Trophoblast cell (in vitro differentiated cells and primary cell): ENCODE data around the gene GSE1.

ENCODE experiments used
- DNase-seq, 2 donors: peaks; one replicate each; pipeline ENCODE4 v3.0.0-alpha.2; 2016
- H2AFZ ChIP-seq: 2 replicates; pipeline ENCODE4 v1.6.1; 2013; ENCODE audit warnings: low read length, moderate library complexity, mild to moderate bottlenecking; ENCODE audit not compliant: insufficient read depth, poor library complexity
- H2AK5ac ChIP-seq: 2 replicates; pipeline ENCODE4 v1.6.1; 2013; ENCODE audit warnings: mild to moderate bottlenecking, low read length
- H2BK120ac ChIP-seq: 2 replicates; pipeline ENCODE4 v1.6.1; 2013; ENCODE audit warnings: low read length, mild to moderate bottlenecking, moderate library complexity; ENCODE audit not compliant: insufficient read depth, poor library complexity
- H2BK12ac ChIP-seq: 2 replicates; pipeline ENCODE4 v1.6.1; 2013; ENCODE audit warnings: mild to moderate bottlenecking, low read length, moderate library complexity
- H2BK5ac ChIP-seq: 2 replicates; pipeline ENCODE4 v1.6.1; 2013; ENCODE audit warnings: low read length, low read depth, moderate library complexity, mild to moderate bottlenecking; ENCODE audit not compliant: poor library complexity
- H3K14ac ChIP-seq: 2 replicates; pipeline ENCODE4 v1.6.1; 2013; ENCODE audit warnings: mild to moderate bottlenecking, low read length
- H3K18ac ChIP-seq: 2 replicates; pipeline ENCODE4 v1.6.1; 2013; ENCODE audit warnings: mild to moderate bottlenecking, low read length
- H3K23ac ChIP-seq: 2 replicates; pipeline ENCODE4 v1.6.1; 2013; ENCODE audit warnings: low read length
- H3K27ac ChIP-seq: 2 replicates; pipeline ENCODE4 v1.5.1; 2013; ENCODE audit warnings: low read depth, mild to moderate bottlenecking, inconsistent platforms, low read length, moderate library complexity
- H3K27me3 ChIP-seq: 2 replicates; pipeline ENCODE4 v1.6.1; 2013; ENCODE audit warnings: inconsistent platforms, mild to moderate bottlenecking, low read length, moderate library complexity; ENCODE audit not compliant: insufficient read depth
- H3K36me3 ChIP-seq, 2 experiments: 1 replicate in 1 of 2; 2 replicates in 1 of 2; pipeline ENCODE4 v1.6.1; 2013; ENCODE audit warnings: low read length in 2 of 2, mild to moderate bottlenecking in 2 of 2, moderate library complexity in 1 of 2; ENCODE audit not compliant: insufficient read depth in 2 of 2, control insufficient read depth in 1 of 2
- H3K4ac ChIP-seq: 2 replicates; pipeline ENCODE4 v1.6.1; 2013; ENCODE audit warnings: low read depth, mild to moderate bottlenecking, low read length, moderate library complexity
- H3K4me1 ChIP-seq, 2 experiments: 1 replicate in 1 of 2; 2 replicates in 1 of 2; pipeline ENCODE4 v1.6.1; 2013; ENCODE audit warnings: low read length in 2 of 2, mild to moderate bottlenecking in 2 of 2, moderate library complexity in 1 of 2; ENCODE audit not compliant: insufficient read depth in 2 of 2, control insufficient read depth in 1 of 2
- H3K4me2 ChIP-seq: 2 replicates; pipeline ENCODE4 v1.6.1; 2013; ENCODE audit warnings: inconsistent platforms, mild to moderate bottlenecking, low read length, moderate library complexity
- H3K4me3 ChIP-seq: 2 replicates; pipeline ENCODE4 v1.5.1; 2013; ENCODE audit warnings: mild to moderate bottlenecking, low read depth, low read length, inconsistent platforms
- H3K79me1 ChIP-seq: one replicate; pipeline ENCODE4 v1.6.1; 2013; ENCODE audit warnings: low read length
- H3K79me2 ChIP-seq: 2 replicates; pipeline ENCODE4 v1.6.1; 2013; ENCODE audit warnings: low read length, mild to moderate bottlenecking; ENCODE audit not compliant: control insufficient read depth, insufficient read depth, poor library complexity
- H3K9ac ChIP-seq: 2 replicates; pipeline ENCODE4 v1.6.1; 2013; ENCODE audit warnings: mild to moderate bottlenecking, low read length
- H3K9me3 ChIP-seq: 2 replicates; pipeline ENCODE4 v1.6.1; 2013; ENCODE audit warnings: low read depth, mild to moderate bottlenecking, control low read depth, inconsistent platforms, low read length; ENCODE audit not compliant: insufficient read depth
- H4K12ac ChIP-seq: 2 replicates; pipeline ENCODE4 v1.6.1; 2013; ENCODE audit warnings: low read depth, mild to moderate bottlenecking, low read length, moderate library complexity
- H4K8ac ChIP-seq: 2 replicates; pipeline ENCODE4 v1.6.1; 2013; ENCODE audit warnings: low read depth, mild to moderate bottlenecking, low read length, moderate library complexity
- H4K91ac ChIP-seq: one replicate; pipeline ENCODE4 v1.6.1; 2013; ENCODE audit warnings: low read depth, mild to moderate bottlenecking, low read length, moderate library complexity
- WGBS: extraction: QIAGEN DNeasy Blood & Tissue Kit; methylation state at CpG from one replicate; pipeline ENCODE4 v1.1.7; 2013; ENCODE audit warnings: missing lambda C conversion rate; ENCODE audit not compliant: insufficient read length, insufficient coverage; ENCODE audit errors: extremely low coverage; 5-methylcytosine and 5-hydroxymethylcytosine counted together

Gene GSE1

GRCh38 chr16:85712801-85713200 is 99.7 kb downstream of the GSE1 start:
- no peak overlapping the region for H2AFZ ChIP-seq
- no peak overlapping the region for H2BK5ac ChIP-seq
- no peak overlapping the region for H2BK120ac ChIP-seq
- H4K8ac ChIP-seq: no peak overlapping the region
- H3K27me3 ChIP-seq: peaks cover 7% of the 10 kb centered on the region
- no peak overlapping the region for H3K9ac ChIP-seq
- no peak overlapping the region for H2BK12ac ChIP-seq
- no peak overlapping the region for H2AK5ac ChIP-seq
- H3K9me3 ChIP-seq: peaks cover 6% of the 10 kb centered on the region
- H3K4me3 ChIP-seq: no peak overlapping the region
- no peak overlapping the region for H3K18ac ChIP-seq
- H3K27ac ChIP-seq: no peak overlapping the region
- H3K4ac ChIP-seq: no peak overlapping the region
- H4K91ac ChIP-seq: no peak overlapping the region
- H4K12ac ChIP-seq: no peak overlapping the region
- DNase-seq: no peak
- H3K23ac ChIP-seq: no peak overlapping the region
- H3K36me3 ChIP-seq: no peaks in the 10 kb centered on the region
- H3K79me2 ChIP-seq: no peaks in the 10 kb centered on the region
- WGBS: no CpG with 5 or more reads among the region's 9 CpGs
- no peaks in the 10 kb centered on the region for H3K4me1 ChIP-seq
- no peaks in the 10 kb centered on the region for H3K79me1 ChIP-seq
- no peak overlapping the region for H3K4me2 ChIP-seq
- no peak overlapping the region for H3K14ac ChIP-seq

DNA sequence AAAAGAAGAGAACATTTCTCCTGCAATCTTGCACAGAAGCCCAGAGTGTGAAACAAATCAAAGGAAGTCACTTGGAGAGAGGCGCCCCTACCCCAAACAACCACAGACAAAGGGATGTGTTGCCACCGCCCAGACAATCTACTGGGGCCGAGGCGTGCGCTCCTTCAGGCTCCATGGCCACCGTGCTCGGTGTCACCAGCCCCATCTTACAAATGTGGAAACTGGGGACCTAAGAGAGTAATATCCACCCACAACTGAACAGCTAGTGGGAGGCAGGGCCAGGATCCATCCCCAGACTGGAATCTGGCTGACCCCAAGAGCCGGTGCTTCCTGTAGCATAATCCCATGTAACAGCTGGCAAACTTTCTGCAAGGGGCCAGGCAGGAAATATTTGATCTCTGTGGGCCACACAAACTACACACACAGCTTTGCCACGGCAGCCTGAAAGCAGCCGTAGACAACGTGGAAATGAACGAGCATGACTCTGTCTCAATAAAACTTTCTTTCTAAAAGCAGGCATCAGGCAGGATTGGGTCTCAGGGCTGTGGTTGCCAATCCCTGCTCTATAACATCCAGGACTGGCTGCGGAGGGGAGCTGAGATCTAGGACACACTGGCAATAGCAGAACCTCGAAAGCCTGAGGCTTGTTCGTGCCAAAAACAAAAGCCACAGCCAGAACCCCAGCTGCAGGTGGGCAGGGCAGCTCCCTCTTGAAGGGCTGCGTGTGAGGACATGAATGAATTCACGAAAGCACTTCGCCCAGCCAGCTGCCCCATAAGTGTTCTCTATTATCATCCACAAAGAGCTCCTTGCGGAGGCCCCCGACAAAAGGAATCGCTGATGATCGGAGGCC is 102.3 kb downstream of the GSE1 start:
- Histone ChIP-seq H3K27ac (no peak overlapping the region), H3K18ac (no peak overlapping the region), H2BK120ac (no peak overlapping the region), H3K4me1 (no peaks in the 10 kb centered on the region), H4K12ac (no peak overlapping the region), H3K27me3 (peaks cover 7% of the 10 kb centered on the region), H2BK12ac (no peak overlapping the region), H2BK5ac (no peak overlapping the region), H3K23ac (no peak overlapping the region), H3K9ac (no peak overlapping the region), H3K4ac (no peak overlapping the region), H3K79me2 (no peaks in the 10 kb centered on the region), H4K91ac (no peak overlapping the region), H3K14ac (no peak overlapping the region), H4K8ac (no peak overlapping the region), H2AFZ (no peak overlapping the region), H3K79me1 (no peaks in the 10 kb centered on the region), H2AK5ac (no peak overlapping the region), H3K4me3 (no peak overlapping the region), H3K9me3 (peaks cover 6% of the 10 kb centered on the region), H3K4me2 (no peak overlapping the region), H3K36me3 (no peaks in the 10 kb centered on the region)
- no CpG with 5 or more reads among the region's 22 CpGs for WGBS
- no peak for DNase-seq

- Histone ChIP-seq H3K27ac (no peak overlapping the region), H3K4ac (no peak overlapping the region), H3K79me2 (no peaks in the 10 kb centered on the region), H4K91ac (no peak overlapping the region), H3K79me1 (no peaks in the 10 kb centered on the region), H3K9me3 (peaks cover 6% of the 10 kb centered on the region), H3K4me1 (no peaks in the 10 kb centered on the region), H3K14ac (no peak overlapping the region), H2BK12ac (no peak overlapping the region), H3K4me2 (no peak overlapping the region), H2AFZ (no peak overlapping the region), H3K18ac (no peak overlapping the region), H3K27me3 (peaks cover 7% of the 10 kb centered on the region), H3K23ac (no peak overlapping the region), H3K4me3 (no peak overlapping the region), H4K8ac (no peak overlapping the region), H4K12ac (no peak overlapping the region), H2AK5ac (no peak overlapping the region), H2BK120ac (no peak overlapping the region), H3K36me3 (no peaks in the 10 kb centered on the region), H2BK5ac (no peak overlapping the region), H3K9ac (no peak overlapping the region)
- DNase-seq: no peak
- WGBS: 86% methylated on average over 1 of the region's 9 CpGs
Measured at GRCh38 chr16:85716022-85716679, 103.0 kb downstream of the GSE1 start.

DNA sequence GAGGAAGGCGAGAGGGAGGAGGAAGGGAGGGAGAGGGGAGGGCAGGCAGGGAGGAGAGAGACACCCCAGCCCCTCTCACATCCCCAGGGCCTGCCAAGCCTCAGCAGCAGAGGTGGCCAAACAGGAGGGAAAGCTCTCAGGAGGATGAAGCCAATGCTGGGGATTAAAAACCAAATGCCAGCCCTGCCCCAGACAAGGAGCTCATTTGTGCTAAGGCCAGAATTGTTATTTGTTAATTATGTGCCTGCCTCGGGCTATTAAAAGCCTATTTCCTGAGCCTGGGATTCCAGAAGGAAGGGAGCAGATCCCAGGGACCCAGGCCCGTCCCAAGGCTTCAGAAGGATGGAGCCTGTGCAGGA is 103.5 kb downstream of the GSE1 start:
- Histone ChIP-seq H3K18ac (no peak overlapping the region), H2BK12ac (no peak overlapping the region), H4K12ac (no peak overlapping the region), H3K79me2 (no peaks in the 10 kb centered on the region), H3K27ac (no peak overlapping the region), H2BK120ac (no peak overlapping the region), H3K14ac (no peak overlapping the region), H4K91ac (no peak overlapping the region), H3K4me3 (no peak overlapping the region), H3K4me2 (no peak overlapping the region), H2AFZ (no peak overlapping the region), H3K4me1 (no peaks in the 10 kb centered on the region), H4K8ac (no peak overlapping the region), H2AK5ac (no peak overlapping the region), H3K27me3 (peaks cover 7% of the 10 kb centered on the region), H3K9ac (no peak overlapping the region), H3K23ac (no peak overlapping the region), H3K4ac (no peak overlapping the region), H3K36me3 (no peaks in the 10 kb centered on the region), H3K9me3 (peaks cover 6% of the 10 kb centered on the region), H3K79me1 (no peaks in the 10 kb centered on the region), H2BK5ac (no peak overlapping the region)
- DNase-seq: no peak
- no CpG with 5 or more reads among the region's 3 CpGs for WGBS
